ENCODE measurements around the gene C12orf43.

C12orf43 gene

DNA sequence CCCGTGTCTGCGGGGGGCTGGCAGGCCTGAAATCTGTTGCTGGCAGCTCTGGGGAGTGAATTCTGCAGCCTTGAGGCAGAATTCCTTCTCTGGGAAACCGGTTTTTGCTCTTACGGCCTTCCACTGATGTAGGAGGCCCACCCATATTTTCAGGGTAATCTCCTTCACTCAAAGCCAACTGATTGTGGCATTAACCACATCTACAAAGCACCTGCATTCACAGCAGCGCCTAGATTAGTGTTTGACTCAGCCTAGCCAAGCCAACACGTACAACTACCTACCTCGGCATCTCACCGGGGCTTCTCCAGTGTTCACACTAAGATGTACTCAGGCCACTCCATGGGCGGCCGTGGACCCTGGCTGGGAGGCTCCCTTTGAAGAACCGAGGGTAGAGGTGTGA is 15.8 kb downstream of the C12orf43 start:
- in situ Hi-C loops (cut with HindIII; ENCODE audit: low sequenced_read_pairs) = no loop called here

DNA sequence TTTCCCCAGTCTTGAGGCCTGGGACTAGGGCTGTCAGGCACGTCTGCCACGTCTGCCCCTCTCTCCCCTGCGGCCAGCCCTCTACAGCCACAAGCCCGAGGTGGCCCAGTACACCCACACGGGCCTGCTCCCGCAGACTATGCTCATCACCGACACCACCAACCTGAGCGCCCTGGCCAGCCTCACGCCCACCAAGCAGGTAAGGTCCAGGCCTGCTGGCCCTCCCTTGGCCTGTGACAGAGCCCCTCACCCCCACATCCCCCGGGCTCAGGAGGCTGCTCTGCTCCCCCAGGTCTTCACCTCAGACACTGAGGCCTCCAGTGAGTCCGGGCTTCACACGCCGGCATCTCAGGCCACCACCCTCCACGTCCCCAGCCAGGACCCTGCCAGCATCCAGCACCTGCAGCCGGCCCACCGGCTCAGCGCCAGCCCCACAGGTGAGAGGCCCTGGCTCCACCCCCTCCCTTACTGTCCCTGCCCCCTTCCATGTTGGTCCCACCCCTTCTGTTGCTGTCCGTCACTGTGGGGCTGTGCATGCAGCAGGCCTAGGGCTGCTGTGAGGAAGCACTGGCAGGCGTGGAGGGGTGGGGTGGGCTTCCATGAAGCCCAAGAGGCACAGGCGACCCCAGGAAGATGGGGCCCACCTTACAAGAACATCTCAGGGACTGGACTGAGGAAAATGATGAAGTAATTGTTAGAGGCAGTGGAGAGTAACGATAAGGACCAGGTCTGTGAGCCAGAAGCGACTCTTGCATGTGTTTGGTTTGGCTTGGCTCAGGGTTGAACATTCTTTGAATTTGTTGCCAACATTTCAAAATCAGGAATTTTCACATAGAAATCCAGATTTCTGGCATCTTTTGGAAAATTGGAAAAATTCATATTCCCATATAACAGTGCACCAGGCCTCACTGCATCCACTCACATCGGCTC is 16.8 kb downstream of the C12orf43 start:
- in situ Hi-C loops (cut with HindIII; ENCODE audit: low sequenced_read_pairs) = no loop called here

DNA sequence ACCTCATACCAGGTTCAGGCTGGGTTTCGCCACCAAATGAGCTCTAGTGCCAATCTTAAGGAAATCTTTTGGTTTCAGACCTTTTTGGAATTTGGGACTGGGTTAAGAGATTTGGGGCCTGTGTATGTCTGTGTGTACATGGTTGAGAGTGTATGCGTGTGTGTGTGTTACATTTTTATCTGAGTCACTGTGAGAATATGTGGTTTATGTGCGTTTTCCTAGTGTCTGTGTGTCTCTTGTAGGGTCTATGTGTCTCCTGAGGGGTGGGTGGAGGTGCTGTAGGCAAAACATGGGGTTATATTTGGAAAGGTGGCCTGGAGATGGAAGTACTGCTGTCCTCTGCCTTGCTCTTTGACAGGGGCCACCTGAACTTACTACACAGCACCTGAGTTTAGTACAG is 17.9 kb downstream of the C12orf43 start:
- in situ Hi-C loops (cut with HindIII; ENCODE audit: low sequenced_read_pairs) = no loop called here

DNA sequence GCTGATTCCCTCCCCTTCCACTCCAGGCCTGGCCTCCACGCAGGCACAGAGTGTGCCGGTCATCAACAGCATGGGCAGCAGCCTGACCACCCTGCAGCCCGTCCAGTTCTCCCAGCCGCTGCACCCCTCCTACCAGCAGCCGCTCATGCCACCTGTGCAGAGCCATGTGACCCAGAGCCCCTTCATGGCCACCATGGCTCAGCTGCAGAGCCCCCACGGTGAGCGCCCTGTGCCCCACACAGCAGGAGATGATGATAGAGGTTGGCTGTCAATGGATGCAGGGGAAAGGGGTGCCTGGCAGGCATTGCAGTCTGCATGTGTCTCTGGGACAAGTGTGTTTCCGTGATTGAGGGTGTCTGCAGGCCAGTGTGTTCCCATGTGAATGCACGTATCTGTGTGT is 18.8 kb downstream of the C12orf43 start:
- in situ Hi-C loops (cut with HindIII; ENCODE audit: low sequenced_read_pairs) = no loop called here

DNA sequence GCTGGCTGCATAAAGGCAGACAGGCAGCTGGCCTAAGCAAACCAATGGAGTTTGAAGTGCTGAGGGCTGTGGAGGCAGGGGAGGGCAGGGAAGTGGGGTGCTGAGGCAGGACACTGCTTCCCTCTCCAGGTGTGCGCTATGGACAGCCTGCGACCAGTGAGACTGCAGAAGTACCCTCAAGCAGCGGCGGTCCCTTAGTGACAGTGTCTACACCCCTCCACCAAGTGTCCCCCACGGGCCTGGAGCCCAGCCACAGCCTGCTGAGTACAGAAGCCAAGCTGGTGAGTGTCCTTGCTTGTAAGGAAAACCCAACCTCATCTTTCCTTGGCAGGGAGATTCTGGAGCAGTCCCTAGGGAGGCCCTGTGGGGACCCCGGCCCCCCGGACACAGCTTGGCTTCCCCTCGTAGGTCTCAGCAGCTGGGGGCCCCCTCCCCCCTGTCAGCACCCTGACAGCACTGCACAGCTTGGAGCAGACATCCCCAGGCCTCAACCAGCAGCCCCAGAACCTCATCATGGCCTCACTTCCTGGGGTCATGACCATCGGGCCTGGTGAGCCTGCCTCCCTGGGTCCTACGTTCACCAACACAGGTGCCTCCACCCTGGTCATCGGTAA is 20.0 kb downstream of the C12orf43 start:
- in situ Hi-C loops (cut with HindIII; ENCODE audit: low sequenced_read_pairs) = no loop called here

DNA sequence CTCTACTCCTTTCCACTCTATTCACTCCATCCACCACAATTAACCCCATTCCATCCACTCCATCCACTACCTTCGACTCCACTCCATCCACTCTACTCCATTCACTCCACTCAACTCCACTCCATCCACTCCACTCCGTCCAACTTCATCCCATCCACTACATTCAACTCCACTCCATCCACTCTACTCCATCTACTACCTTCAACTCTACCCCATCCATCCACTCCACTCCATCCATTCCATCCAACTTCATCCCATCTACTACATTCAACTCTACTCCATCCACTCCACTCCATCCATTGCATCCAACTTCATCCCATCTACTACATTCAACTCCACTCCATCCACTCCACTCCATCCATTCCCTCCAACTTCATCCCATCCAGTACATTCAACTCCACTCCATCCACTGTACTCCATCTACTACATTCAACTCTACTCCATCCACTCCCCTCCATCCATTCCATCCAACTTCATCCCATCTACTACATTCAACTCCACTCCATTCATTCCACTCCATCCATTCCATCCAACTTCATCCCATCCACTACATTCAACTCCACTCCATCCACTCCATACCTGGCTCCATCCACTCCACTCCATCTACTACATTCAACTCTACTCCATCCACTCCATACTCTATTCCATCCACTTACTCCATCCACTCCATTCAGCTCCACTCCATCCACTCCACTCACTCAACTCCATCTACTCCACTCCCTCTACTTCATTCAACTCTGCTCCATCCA is 21.5 kb downstream of the C12orf43 start:
- in situ Hi-C loops (cut with HindIII; ENCODE audit: low sequenced_read_pairs) = no loop called here

DNA sequence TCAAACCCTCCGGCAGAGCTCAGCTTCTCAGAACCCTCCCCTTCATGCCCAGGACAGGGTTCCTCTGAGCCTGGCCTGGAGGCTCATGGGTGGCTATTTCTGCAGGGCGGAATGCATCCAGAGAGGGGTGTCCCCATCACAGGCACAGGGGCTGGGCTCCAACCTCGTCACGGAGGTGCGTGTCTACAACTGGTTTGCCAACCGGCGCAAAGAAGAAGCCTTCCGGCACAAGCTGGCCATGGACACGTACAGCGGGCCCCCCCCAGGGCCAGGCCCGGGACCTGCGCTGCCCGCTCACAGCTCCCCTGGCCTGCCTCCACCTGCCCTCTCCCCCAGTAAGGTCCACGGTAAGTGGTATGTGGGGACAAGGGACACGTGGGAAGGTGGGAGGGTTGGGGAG is 22.2 kb downstream of the C12orf43 start:
- in situ Hi-C loops (cut with HindIII; ENCODE audit: low sequenced_read_pairs) = no loop called here

DNA sequence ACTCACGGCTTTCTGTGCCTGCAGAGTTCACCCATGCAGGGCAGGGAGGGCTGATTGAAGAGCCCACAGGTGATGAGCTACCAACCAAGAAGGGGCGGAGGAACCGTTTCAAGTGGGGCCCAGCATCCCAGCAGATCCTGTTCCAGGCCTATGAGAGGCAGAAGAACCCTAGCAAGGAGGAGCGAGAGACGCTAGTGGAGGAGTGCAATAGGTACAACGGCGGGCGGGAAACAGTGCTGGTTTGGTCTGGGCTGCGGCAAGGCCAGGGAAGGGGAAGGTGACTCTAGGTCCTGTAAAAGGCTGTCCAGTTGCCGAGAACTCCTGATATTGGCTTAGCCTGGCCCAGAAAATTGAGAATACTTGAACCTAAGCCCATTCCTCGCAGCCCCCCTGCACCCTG is 22.8 kb downstream of the C12orf43 start:
- in situ Hi-C loops (cut with HindIII; ENCODE audit: low sequenced_read_pairs) = no loop called here

DNA sequence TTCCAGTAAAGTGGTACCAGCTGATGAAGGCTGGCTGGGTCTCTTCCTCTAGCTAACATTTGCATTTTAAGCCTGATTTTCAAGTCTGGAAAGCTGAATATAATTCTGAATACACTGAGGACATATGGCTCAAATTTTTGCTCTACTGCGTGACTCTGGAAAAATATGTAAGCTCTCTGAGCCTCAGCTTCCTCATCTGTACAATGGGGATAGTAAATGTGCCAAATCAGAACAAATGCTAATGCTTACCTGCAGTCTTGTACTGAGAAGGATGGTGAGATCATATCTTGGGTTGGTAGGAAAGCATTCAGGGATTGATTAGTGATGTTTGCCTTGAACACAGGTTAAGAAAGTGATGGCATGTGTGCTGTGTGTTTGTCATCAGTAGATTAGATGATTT is 23.3 kb downstream of the C12orf43 start:
- in situ Hi-C loops (cut with HindIII; ENCODE audit: low sequenced_read_pairs) = no loop called here

DNA sequence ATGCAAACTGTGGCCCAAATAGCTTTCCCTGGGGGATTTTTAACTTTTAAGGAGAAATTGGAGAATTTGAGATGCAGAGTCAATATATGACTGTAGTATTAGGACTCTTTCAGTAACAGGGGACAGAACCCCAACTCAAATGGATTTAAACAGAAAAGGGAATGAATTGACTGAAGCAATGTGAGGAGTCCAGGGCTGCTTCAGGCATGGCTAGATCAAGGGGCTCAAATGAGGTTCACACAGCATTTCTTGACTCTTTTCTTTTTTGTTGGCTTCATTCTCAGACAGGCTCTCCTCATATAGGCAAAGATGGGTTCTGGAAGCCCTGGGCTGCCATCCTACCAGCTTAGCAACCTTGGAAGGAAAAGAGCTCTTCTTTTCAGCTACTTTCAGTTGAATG is 24.3 kb downstream of the C12orf43 start:
- in situ Hi-C loops (cut with HindIII; ENCODE audit: low sequenced_read_pairs) = no loop called here

DNA sequence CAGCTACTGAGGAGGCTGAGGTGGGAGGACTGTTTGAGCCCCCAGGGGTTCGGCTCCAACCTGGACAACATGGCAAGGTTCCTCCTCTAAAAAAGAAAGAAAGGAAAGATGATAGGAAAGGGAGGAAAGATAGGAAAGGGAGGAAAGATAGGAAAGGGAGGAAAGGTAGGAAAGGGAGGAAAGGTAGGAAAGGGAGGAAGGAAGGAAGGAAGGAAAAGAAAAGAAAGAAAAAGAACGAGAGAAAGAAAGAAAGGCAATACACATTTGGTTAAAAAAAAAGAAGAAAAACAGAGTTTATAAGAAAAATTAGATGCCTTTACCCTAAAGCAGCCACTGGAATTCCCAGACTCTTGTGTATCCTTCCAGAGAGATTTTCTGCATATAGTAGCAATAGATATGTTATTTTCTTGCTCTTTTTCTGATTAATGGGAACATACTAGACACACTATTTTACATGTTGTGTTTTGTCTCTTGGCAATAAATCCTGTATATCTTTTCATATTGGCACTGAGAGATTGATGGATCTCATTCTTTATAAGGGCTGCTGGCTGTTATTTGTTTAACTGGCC is 25.7 kb downstream of the C12orf43 start:
- in situ Hi-C loops (cut with HindIII; ENCODE audit: low sequenced_read_pairs) = no loop called here

DNA sequence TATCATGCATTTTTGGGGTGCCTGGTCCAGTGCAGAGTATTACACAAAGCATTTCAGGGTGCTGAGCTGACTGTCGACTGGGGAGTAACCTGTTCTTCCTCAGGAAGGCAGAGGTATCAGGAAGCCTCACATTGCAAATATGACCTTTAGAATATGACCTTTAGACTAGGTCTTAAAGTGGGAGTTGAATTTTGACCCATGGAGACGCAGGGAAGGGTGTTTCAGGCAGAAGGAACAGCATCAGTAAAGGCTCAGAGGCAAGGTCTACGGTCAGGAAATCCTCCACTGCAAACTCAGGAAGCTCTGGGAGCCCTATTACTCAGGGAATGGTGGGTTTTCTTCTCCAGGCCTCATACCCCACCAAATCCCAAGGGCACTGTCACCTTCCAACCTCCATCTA is 26.6 kb downstream of the C12orf43 start:
- in situ Hi-C loops (cut with HindIII; ENCODE audit: low sequenced_read_pairs) = no loop called here

DNA sequence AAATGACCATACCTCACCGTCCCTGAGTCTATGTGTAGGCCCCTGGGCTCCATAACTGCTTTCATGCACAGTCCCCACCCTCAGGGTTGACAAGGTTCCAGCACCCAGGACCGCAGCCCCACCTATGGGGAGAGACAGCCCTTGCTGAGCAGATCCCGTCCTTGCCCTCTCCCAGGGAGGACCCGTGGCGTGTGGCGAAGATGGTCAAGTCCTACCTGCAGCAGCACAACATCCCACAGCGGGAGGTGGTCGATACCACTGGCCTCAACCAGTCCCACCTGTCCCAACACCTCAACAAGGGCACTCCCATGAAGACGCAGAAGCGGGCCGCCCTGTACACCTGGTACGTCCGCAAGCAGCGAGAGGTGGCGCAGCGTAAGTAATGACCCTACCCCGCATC is 27.6 kb downstream of the C12orf43 start:
- in situ Hi-C loops (cut with HindIII; ENCODE audit: low sequenced_read_pairs) = no loop called here

DNA sequence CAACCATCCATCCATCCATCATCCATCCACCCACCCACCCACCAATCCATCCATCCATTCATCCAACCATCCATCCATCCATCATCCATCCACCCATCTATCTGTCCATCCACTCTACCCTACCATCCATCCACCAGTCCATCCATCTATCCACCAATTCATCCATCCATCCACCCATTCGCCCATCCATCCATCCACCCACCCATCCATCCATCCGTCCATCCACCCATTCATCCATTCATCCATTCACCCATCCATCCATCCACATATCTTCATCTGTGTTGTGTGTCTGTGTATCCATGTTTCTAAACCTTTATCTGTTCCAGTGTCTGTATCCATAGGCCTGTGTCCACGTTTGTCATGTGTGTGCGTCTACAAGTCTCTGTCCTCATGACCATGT is 28.1 kb downstream of the C12orf43 start:
- in situ Hi-C loops (cut with HindIII; ENCODE audit: low sequenced_read_pairs) = no loop called here

DNA sequence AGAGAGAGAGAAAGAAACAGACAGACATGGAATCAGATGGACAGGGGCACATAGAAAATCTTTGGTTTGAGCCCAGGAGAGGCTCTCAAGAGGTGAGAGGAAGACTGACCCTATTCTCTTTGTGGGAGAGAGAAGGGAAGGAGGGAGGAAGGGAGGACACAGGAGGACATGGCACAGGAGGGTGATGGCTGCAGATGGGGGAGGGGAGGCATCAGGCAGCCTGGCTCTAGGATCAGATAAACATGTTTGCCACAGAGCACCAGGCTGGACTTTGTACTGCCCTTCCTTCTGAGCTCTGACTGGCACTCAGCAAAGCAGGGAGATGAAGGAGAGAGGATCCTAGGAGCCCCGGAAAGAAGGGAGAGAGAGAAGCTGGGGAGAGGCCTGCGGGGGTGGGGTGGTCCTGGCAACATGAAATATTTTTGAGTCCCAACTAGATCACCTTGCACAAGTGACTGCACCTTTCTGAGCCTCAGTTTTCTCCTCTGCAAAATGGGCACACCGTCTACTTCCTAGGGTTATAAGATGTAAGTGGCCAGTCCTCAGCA is 31.9 kb downstream of the C12orf43 start:
- in situ Hi-C loops (cut with HindIII; ENCODE audit: low sequenced_read_pairs) = no loop called here

DNA sequence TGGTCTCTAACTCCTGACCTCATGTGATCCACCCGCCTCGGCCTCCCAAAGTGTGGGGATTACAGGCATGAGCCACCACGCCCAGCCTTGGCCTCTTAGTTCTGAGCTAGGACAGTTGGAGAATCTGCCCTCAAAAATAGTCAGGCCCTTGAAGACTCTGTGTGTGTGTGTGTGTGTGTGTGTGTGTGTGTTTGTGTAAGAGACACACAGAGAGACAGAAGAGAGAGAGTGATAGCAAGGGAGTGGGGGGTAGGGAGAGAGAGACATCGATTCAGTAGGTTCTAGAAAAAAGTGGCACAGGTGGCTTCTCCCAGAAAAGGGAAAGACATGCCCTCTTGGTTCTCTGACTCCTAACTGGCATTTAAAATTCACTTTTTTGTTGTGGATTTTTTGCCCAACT is 32.5 kb downstream of the C12orf43 start:
- in situ Hi-C loops (cut with HindIII; ENCODE audit: low sequenced_read_pairs) = no loop called here

DNA sequence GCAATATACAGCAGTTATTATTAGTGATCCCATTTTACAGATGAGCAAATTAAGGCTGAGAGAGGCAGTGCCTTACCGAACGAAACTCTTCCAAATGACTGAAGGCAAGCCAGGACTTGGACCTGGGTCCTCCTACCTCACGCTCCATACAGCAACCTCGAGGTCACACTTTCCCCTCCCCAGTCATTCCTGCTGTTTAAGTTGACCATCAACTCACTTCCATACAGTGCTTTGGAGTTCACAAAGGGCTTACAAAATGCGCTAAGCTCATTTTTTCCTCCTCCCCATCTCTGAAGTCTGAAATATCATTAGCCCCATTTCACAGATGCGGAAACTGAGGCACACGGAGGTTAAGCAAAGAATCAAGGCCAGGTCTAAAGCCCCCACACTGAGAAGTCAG is 33.6 kb downstream of the C12orf43 start:
- in situ Hi-C loops (cut with HindIII; ENCODE audit: low sequenced_read_pairs) = no loop called here

DNA sequence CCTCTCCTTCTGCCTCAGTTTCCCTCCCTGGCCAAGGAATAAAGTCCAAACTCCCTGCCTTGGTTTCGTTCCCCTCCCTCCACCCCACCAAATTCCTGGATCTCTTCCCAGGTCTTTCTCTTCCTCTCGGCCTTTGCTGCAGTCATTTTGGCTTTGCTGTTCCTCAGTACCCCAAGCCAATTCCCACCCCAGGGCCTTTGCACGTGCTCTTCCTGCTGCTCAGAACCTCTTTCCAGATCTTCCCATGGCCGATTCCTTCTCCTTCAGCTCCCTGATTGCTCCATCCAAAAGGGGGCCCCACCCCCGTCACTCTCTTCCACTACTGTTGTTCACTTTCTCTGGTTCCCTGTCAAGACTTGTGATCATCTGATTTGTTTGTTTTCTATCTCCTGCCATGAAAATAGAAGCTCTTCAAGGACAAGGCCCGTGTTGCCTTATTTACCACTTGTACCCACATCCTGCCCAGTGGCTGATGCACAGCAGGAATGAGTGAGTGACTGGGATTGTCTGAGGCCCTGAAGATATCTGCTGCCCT is 34.8 kb downstream of the C12orf43 start:
- in situ Hi-C loops (cut with HindIII; ENCODE audit: low sequenced_read_pairs) = no loop called here

DNA sequence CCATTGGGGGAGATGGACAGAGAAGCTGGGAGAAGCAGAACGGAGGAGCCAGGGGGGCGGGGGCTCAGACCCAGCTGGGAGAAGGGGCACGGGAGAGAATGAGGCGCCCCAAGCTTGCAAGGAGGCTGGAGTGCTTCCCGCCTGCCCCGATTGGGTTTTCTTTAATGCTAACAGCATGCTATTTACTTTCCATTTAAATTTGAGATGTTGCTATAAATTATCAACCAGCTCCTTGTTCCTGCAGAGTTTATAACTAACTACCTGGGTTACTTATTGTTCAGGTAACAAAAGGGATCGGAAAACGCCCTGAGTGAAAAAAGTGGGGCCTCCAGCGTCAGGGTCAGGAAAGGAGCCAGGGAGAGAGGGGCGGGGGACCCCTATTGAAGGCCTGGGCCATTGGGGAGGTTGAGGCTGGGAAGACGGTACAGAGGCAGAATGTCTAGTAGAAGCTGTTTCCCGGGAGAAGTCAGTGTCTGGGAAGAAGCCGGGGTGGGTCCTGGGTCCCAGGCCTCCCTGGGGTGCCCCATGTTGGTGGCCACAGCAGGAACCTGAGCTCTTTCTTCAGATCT is 35.4 kb downstream of the C12orf43 start:
- in situ Hi-C loops (cut with HindIII; ENCODE audit: low sequenced_read_pairs) = no loop called here

DNA sequence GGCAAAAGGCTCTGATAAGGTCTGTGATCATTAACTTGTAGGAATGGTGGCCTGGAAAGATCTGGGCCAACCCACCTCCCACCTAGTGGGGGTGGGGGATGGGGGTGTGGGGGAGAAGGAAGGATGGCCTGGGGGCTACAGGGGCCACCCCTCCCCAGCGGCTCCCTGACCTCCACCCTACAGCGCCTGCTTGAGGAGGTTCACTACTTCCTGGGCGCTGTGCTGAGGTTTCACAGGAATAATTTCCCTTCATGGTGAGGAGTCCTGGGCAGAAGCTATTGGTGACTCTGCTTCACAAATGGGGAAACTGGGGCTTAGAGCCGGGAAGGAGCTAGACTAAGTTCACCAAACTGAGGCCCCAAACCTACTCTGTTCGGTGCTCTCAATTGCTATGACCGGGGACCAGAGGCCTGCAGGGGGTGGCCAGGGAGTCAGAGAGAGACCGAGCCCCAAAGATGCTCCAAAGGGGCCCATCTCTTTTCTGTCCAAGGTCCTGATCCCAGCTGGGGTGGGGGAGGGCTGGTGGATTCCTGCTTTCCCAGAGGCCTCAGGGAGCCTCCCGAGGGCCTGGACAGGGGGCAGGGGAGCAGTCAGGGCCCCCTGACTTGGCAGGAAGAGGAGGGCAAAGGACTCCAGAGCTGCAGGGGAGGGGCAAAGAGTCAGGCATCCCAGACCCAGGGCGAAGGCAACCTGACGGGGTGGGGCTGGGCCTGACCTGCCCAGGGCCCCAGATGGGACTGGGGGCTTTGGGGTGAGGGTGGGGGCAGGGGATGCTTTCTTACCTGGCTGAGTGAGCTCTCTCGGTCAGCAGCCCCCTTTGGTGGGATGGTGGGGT is 36.2 kb downstream of the C12orf43 start:
- in situ Hi-C loops (cut with HindIII; ENCODE audit: low sequenced_read_pairs) = no loop called here
